IMR-90 (cell line): ENCODE data around the gene CHST8. TPM values are rescaled to one million over a fixed set of nuclear protein-coding genes. Genes with fewer than 3 reads are reported as not detected.

Experiments used
- ATAC-seq: fragments of 200-7000 bp; cut with Tn5 transposase; 2 replicates; pipeline ENCODE4 v1.9.1; 2020; ENCODE audit warnings: low read depth, mild to moderate bottlenecking, moderate library complexity
- BruUV-seq: library from RNA; stranded (reverse); fragments of 400-500 nt; replicated peaks from 2 replicates; lab custom pipeline; 2021; lab: Mats Ljungman, UMichigan
- CTCF ChIA-PET: fragments of 300-600 bp; formaldehyde crosslinking; extraction: SDS; loops from one replicate; lab custom pipeline; 2021; ENCODE audit warnings: antibody characterized with exemption; lab: Yijun Ruan, JAX
- POLR2A ChIA-PET: fragments of 300-600 bp; sonication (Branson Sonifier 250); formaldehyde crosslinking; loops from one replicate; lab custom pipeline; 2022; ENCODE audit warnings: antibody characterized with exemption; ENCODE audit not compliant: unreplicated experiment; lab: Charles Lee
- DNase-seq: peaks from one replicate; pipeline ENCODE4 v3.0.0; 2013
- H2AFZ ChIP-seq: replicated peaks from 2 replicates; pipeline ENCODE3; 2013; ENCODE audit warnings: low read length, mild to moderate bottlenecking; ENCODE audit not compliant: poor library complexity
- H2AK5ac ChIP-seq: 2 replicates; pipeline ENCODE4 v1.6.1; 2013; ENCODE audit warnings: low read depth, low read length, inconsistent platforms
- H2AK9ac ChIP-seq: replicated peaks from 2 replicates; pipeline ENCODE3; 2013; ENCODE audit warnings: mild to moderate bottlenecking, low read depth, low read length, moderate library complexity; ENCODE audit not compliant: poor library complexity
- H2BK120ac ChIP-seq: 2 replicates; pipeline ENCODE4 v1.6.1; 2013; ENCODE audit warnings: low read depth, low read length, inconsistent platforms
- H2BK15ac ChIP-seq: 3 replicates; pipeline ENCODE4 v1.6.1; 2013; ENCODE audit warnings: low read depth, low read length, inconsistent platforms
- H2BK20ac ChIP-seq: 2 replicates; pipeline ENCODE4 v1.6.1; 2013; ENCODE audit warnings: low read depth, mild to moderate bottlenecking, inconsistent platforms, low read length, moderate library complexity
- H2BK5ac ChIP-seq: 2 replicates; pipeline ENCODE4 v1.6.1; 2013; ENCODE audit warnings: mild to moderate bottlenecking, low read depth, low read length, inconsistent platforms; ENCODE audit not compliant: poor library complexity, severe bottlenecking
- H3K14ac ChIP-seq: replicated peaks from 2 replicates; pipeline ENCODE4 v1.6.1; 2013; ENCODE audit warnings: low read depth, low read length, inconsistent platforms
- H3K18ac ChIP-seq: 2 replicates; pipeline ENCODE4 v1.6.1; 2013; ENCODE audit warnings: low read depth, low read length, control low read depth
- H3K23ac ChIP-seq: 2 replicates; pipeline ENCODE4 v1.6.1; 2013; ENCODE audit warnings: low read depth, low read length, inconsistent platforms
- H3K27ac ChIP-seq: 2 replicates; pipeline ENCODE4 v1.5.1; 2013; ENCODE audit warnings: mild to moderate bottlenecking, control low read depth, low read length; ENCODE audit not compliant: insufficient read depth
- H3K27me3 ChIP-seq: 2 replicates; pipeline ENCODE4 v1.6.1; 2013; ENCODE audit warnings: low read length; ENCODE audit not compliant: control insufficient read depth, insufficient read depth
- H3K36me3 ChIP-seq: 2 replicates; pipeline ENCODE4 v1.6.1; 2013; ENCODE audit warnings: low read length, mixed read lengths; ENCODE audit not compliant: control insufficient read depth, insufficient read depth
- H3K4ac ChIP-seq: 2 replicates; pipeline ENCODE4 v1.6.1; 2013; ENCODE audit warnings: low read depth, low read length, inconsistent platforms
- H3K4me1 ChIP-seq: 2 replicates; pipeline ENCODE4 v1.6.1; 2013; ENCODE audit warnings: low read length, mixed read lengths; ENCODE audit not compliant: control insufficient read depth, insufficient read depth
- H3K4me2 ChIP-seq: 2 replicates; pipeline ENCODE4 v1.6.1; 2013; ENCODE audit warnings: low read depth, mild to moderate bottlenecking, control low read depth, low read length, moderate library complexity
- H3K4me3 ChIP-seq: 2 replicates; pipeline ENCODE4 v1.5.1; 2013; ENCODE audit warnings: low read depth, mild to moderate bottlenecking, control low read depth, low read length, moderate library complexity; ENCODE audit not compliant: insufficient read depth
- H3K56ac ChIP-seq: 2 replicates; pipeline ENCODE4 v1.6.1; 2013; ENCODE audit warnings: low read length, inconsistent platforms; ENCODE audit not compliant: insufficient read depth; ENCODE audit errors: extremely low read depth
- H3K79me1 ChIP-seq, 2 experiments: 2 replicates each; pipeline ENCODE4 v1.6.1; 2013; ENCODE audit warnings: low read length in 2 of 2, inconsistent platforms in 1 of 2, low read depth in 1 of 2
- H3K9ac ChIP-seq: 2 replicates; pipeline ENCODE4 v1.6.1; 2013; ENCODE audit warnings: low read depth, low read length, control low read depth
- H3K9me1 ChIP-seq: 2 replicates; pipeline ENCODE4 v1.6.1; 2013; ENCODE audit warnings: low read length, inconsistent platforms; ENCODE audit not compliant: insufficient read depth
- H3K9me3 ChIP-seq: 2 replicates; pipeline ENCODE4 v1.6.1; 2013; ENCODE audit warnings: low read length; ENCODE audit not compliant: control insufficient read depth, insufficient read depth
- H4K20me1 ChIP-seq: 2 replicates; pipeline ENCODE4 v1.6.1; 2013; ENCODE audit warnings: low read length, inconsistent platforms; ENCODE audit not compliant: insufficient read depth
- H4K5ac ChIP-seq: 2 replicates; pipeline ENCODE4 v1.6.1; 2013; ENCODE audit warnings: mild to moderate bottlenecking, low read depth, low read length, control low read depth
- H4K8ac ChIP-seq, 2 experiments: 2 replicates each; pipeline ENCODE4 v1.6.1; 2013; ENCODE audit warnings: low read depth in 2 of 2, low read length in 2 of 2, control low read depth in 1 of 2, inconsistent platforms in 1 of 2
- H4K91ac ChIP-seq: 2 replicates; pipeline ENCODE4 v1.6.1; 2013; ENCODE audit warnings: low read depth, low read length, inconsistent platforms; ENCODE audit not compliant: insufficient read depth
- BHLHE40 ChIP-seq: fragments of 150-350 bp; IDR thresholded peaks from 2 replicates; pipeline ENCODE4 v1.6.1; 2016; ENCODE audit warnings: mild to moderate bottlenecking, low read depth, low read length
- CEBPB ChIP-seq: IDR thresholded peaks from 2 replicates; pipeline ENCODE4 v1.6.1; 2012; ENCODE audit warnings: low read depth, low read length, improper control_type of control experiment
- CHD1 ChIP-seq: IDR thresholded peaks from 2 replicates; pipeline ENCODE4 v1.6.1; 2012; ENCODE audit warnings: low read depth, low read length, improper control_type of control experiment
- FOS ChIP-seq: fragments of 150-350 bp; IDR thresholded peaks from 2 replicates; pipeline ENCODE4 v1.6.1; 2016; ENCODE audit warnings: low read depth, low read length
- MAFK ChIP-seq: IDR thresholded peaks from 2 replicates; pipeline ENCODE4 v1.6.1; 2012; ENCODE audit warnings: low read depth, low read length, improper control_type of control experiment
- MAZ ChIP-seq: IDR thresholded peaks from 2 replicates; pipeline ENCODE4 v1.6.1; 2012; ENCODE audit warnings: low read depth, mild to moderate bottlenecking, low read length, improper control_type of control experiment, moderate library complexity, borderline replicate concordance
- MXI1 ChIP-seq: IDR thresholded peaks from 2 replicates; pipeline ENCODE4 v1.6.1; 2012; ENCODE audit warnings: low read depth, mild to moderate bottlenecking, low read length, moderate library complexity, borderline replicate concordance
- NFE2L2 ChIP-seq: fragments of 150-350 bp; IDR thresholded peaks from 2 replicates; pipeline ENCODE4 v1.6.1; 2016; ENCODE audit warnings: low read depth, mild to moderate bottlenecking, low read length
- POLR2A ChIP-seq: IDR thresholded peaks from 2 replicates; pipeline ENCODE4 v1.6.1; 2012; ENCODE audit warnings: mild to moderate bottlenecking, low read depth, low read length
- RAD21 ChIP-seq: IDR thresholded peaks from 2 replicates; pipeline ENCODE4 v1.6.1; 2012; ENCODE audit warnings: low read length, improper control_type of control experiment
- RCOR1 ChIP-seq: IDR thresholded peaks from 2 replicates; pipeline ENCODE4 v1.6.1; 2012; ENCODE audit warnings: mild to moderate bottlenecking, low read length, improper control_type of control experiment; ENCODE audit not compliant: insufficient replicate concordance
- RFX5 ChIP-seq: IDR thresholded peaks from 2 replicates; pipeline ENCODE4 v1.8.0; 2012; ENCODE audit warnings: low read depth, mild to moderate bottlenecking, low read length, moderate library complexity
- SMC3 ChIP-seq: fragments of 150-350 bp; IDR thresholded peaks from 2 replicates; pipeline ENCODE4 v1.6.1; 2016; ENCODE audit warnings: low read depth, mild to moderate bottlenecking, antibody characterized with exemption, low read length, moderate library complexity
- USF2 ChIP-seq: fragments of 150-350 bp; IDR thresholded peaks from 2 replicates; pipeline ENCODE4 v1.6.1; 2017; ENCODE audit warnings: mild to moderate bottlenecking, antibody characterized with exemption, low read length, low read depth
- WGBS, 2 experiments: methylation state at CpG; one replicate each; pipeline versions ENCODE4 v1.1.5 to v1.1.7; 2013; ENCODE audit warnings: missing lambda C conversion rate in 2 of 2; ENCODE audit not compliant: insufficient read length in 1 of 2; ENCODE audit errors: extremely low coverage in 2 of 2; 5-methylcytosine and 5-hydroxymethylcytosine counted together
- dilution Hi-C: fragments of 300-500 bp; cut with HindIII; formaldehyde crosslinking; loops from one replicate; pipeline ENCODE4 v1.14.3; 2018; ENCODE audit warnings: low sequenced_read_pairs; ENCODE audit not compliant: unreplicated experiment
- in situ Hi-C: fragments of 300-500 bp; cut with MboI; formaldehyde crosslinking; loops from 3 replicates; pipeline ENCODE4 v1.14.3; 2019; ENCODE audit warnings: low sequenced_read_pairs, inconsistent platforms, mixed read lengths
- intact Hi-C: fragments of 100-400 bp; cut with micrococcal nuclease; formaldehyde crosslinking; loops from 2 replicates; pipeline ENCODE4 v1.10.0; 2022
- polyA plus RNA-seq, 3 experiments: library from polyadenylated mRNA; depleted of rRNA; stranded (reverse); fragments of >200 nt; gene quantifications; 2 replicates each; pipeline ENCODE4 v1.2.3, GENCODE V29; 2012; ENCODE audit warnings: low replicate concordance in 1 of 3
- total RNA-seq: library from RNA; depleted of rRNA; stranded (reverse); fragments of >200 nt; gene quantifications from 2 replicates; pipeline ENCODE4 v1.2.3, GENCODE V29; 2012
- TF ChIP-seq, protein P1 (sequence below): fragments of 150-350 bp; IDR thresholded peaks from 2 replicates; pipeline ENCODE4 v1.6.1; 2016; ENCODE audit warnings: low read depth, mild to moderate bottlenecking, low read length, moderate library complexity, borderline replicate concordance

Gene CHST8
- total and polyA plus RNA-seq, 2 of the 4 experiments (the other 2 are of a cell fraction), result not detected

DNA sequence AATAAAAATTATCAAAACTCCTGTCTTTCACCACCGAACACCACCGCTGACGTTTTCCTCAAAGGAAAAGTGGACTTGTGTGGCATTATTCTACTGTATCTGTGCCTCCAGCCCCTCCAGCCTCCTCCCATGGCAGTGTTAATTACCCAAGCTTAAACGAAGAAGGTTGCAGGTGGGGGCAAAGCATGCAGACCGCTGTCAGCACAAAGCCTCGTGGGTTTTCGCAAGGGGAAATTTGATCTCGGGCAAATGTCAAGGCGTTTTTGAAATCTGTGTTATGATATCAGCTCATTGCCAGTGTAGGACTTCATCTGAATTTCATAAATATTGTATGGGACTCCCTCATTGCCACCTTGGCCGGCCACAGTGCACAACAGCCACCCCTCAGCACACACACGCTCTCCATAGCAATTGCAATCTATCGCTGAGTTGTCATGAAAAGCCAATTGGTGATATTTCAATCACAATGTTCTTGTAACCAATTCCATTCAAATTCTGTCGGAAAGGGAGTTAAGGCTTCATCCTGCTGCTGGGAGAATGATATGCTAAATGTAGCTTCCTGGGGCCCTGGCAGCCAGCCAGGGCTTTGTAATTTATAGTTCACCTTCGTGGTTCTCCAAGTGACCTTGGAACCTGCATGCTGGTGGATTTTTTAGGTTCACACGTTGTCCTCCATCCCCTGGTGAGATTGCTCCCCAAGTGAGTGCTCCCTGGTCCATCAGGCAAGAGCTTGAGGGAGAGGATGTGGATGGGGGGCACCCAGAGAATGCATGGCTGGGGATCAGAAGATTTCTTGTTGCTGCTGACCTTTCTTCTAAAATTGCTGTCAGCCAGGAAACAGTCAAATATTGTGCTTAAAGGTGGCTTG is 16.6 kb downstream of the CHST8 start:
- dilution Hi-C loops, result no loop called here
- no peak overlapping the region for H2AFZ ChIP-seq
- no TSS peak for BruUV-seq
- no peak for TF ChIP-seq SMC3
- TF ChIP-seq, protein P1, sequence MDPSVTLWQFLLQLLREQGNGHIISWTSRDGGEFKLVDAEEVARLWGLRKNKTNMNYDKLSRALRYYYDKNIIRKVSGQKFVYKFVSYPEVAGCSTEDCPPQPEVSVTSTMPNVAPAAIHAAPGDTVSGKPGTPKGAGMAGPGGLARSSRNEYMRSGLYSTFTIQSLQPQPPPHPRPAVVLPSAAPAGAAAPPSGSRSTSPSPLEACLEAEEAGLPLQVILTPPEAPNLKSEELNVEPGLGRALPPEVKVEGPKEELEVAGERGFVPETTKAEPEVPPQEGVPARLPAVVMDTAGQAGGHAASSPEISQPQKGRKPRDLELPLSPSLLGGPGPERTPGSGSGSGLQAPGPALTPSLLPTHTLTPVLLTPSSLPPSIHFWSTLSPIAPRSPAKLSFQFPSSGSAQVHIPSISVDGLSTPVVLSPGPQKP, result no peak
- TF ChIP-seq FOS, result no peak
- no peak for TF ChIP-seq RAD21
- TF ChIP-seq POLR2A, result no peak
- no peak for TF ChIP-seq NFE2L2
- TF ChIP-seq MAZ, result no peak
- no peak for TF ChIP-seq USF2
- no peak for TF ChIP-seq BHLHE40
- TF ChIP-seq MAFK, result no peak
- no peak for TF ChIP-seq MXI1
- TF ChIP-seq CHD1, result no peak
- no peak for TF ChIP-seq RCOR1
- no peak for TF ChIP-seq RFX5
- TF ChIP-seq CEBPB, result no peak

More for the DNA sequence above, 16.6 kb downstream of the CHST8 start:
- intact Hi-C loops, result no loop called here
- Histone ChIP-seq H3K9ac (no peak overlapping the region), H2BK5ac (no peak overlapping the region), H3K9me3 (no peaks in the 10 kb centered on the region), H2AK9ac (no peak overlapping the region), H3K27me3 (no peaks in the 10 kb centered on the region), H4K20me1 (no peaks in the 10 kb centered on the region), H3K4ac (no peak overlapping the region), H4K8ac (no peak overlapping the region), H3K79me1 (no peaks in the 10 kb centered on the region), H3K18ac (no peak overlapping the region), H2BK15ac (no peak overlapping the region), H3K36me3 (no peaks in the 10 kb centered on the region), H3K14ac (no peak overlapping the region), H3K4me3 (no peak overlapping the region), H4K5ac (no peak overlapping the region), H3K27ac (no peak overlapping the region), H2BK20ac (no peak overlapping the region), H3K4me2 (no peak overlapping the region), H3K4me1 (no peaks in the 10 kb centered on the region), H2AK5ac (no peak overlapping the region), H2BK120ac (no peak overlapping the region), H3K9me1 (no peaks in the 10 kb centered on the region), H4K91ac (no peak overlapping the region), H3K23ac (no peak overlapping the region), H3K56ac (no peak overlapping the region)
- DNase-seq, result no peak
- CTCF ChIA-PET, result no interaction called here
- WGBS, 2 experiments, result 10% methylated on average over 4 of the region's 15 CpGs; no CpG with 5 or more reads in 1 of the 2 experiments
- POLR2A ChIA-PET, result no interaction called here
- no peak for ATAC-seq
- in situ Hi-C loops, result no loop called here
